NCI-H460 (cell line): ENCODE data around the gene TTC28. TPM values are rescaled to one million over a fixed set of nuclear protein-coding genes. Genes with fewer than 3 reads are reported as not detected.

Source experiments
- DNase-seq: peaks from one replicate; pipeline ENCODE4 v3.0.0-alpha.2; 2016; ENCODE audit warnings: low read depth; ENCODE audit errors: extremely low read depth
- total RNA-seq: library from RNA; depleted of rRNA; stranded (reverse); fragments of >200 nt; shearing (Covaris generic); gene quantifications from 2 replicates; pipeline ENCODE4 v1.2.3, GENCODE V29; 2014

Gene TTC28
- total RNA-seq, 1 experiment from 2014 or later = 6.6 TPM

DNA sequence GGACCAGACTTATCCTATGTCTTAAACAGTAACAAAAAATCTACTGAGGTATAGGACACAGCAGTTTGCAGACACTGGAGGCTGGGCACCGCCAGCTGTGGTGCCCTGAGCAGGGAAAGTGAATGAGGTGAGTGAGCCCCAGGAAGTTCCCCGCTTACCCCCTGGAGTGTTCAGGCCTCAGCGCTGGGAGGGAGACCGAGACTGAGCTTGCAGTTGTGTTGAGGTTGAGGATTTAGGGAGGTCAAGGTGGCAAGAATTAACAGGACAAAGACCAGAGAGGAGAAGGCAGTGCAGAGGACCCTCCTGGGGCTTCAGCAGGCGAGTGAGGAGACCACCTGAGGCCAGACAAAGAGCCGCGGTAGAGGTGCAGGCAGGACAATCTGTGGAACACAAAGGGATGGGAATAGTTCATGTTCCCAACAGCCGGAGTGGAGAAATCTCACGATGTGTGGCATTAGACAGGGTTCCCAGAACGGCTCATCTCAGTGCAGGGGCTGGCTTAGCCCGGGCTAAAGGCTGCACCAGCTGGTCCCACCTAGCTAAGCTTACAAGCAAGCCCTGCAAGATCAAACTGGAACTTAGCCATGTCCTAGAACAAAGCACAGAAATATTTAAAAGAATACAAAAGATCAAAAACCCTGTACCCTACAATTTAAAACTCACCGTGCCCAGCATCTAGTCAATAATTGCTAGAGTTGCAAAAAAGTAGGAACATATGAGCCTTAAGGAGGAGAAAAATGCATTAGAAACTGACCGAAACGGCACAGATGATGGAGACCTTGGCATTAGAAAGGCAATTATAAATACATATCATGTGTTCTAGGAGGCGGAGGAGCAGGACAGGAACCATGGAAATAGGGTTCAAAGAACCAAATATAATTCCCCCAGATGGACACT, 713.2 kb downstream of the TTC28 start:
- no peak for DNase-seq

DNA sequence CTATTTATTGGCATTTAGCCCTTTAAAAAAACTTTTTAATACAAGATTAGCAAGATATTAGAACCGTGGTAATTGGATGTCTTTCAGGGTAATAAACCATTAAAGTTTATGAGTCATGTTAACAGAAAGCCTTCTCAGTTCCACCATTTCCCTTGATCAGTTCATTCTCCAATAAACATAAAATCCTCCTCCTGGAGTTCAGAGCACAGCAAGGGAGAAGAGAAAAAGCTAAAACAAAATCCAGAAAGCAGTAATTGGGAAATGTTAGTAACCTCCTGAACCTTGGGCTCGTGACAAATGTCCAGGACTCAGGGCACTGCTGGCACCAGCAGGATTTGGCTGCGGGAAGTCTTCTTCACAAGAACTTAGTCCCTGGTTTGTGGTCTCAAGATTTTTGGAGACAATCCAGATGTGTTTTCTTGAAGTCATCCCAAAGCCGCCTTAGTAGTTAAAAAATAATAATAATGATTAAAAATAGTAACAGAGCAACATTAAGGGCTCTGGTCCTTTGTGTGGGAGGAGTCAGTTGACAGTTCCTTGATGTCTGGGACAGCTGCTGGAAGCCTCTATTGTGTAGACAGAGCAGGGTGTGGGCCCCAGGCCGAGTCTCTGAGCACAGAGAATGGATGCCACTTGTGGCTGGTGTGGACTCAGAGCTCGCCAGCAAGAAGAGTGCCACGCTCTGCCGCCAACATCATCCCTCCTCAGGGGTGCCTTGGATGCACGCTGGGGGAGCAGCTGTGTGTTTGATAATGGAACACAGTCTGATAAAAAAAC, 717.2 kb downstream of the TTC28 start:
- DNase-seq = no peak

DNA sequence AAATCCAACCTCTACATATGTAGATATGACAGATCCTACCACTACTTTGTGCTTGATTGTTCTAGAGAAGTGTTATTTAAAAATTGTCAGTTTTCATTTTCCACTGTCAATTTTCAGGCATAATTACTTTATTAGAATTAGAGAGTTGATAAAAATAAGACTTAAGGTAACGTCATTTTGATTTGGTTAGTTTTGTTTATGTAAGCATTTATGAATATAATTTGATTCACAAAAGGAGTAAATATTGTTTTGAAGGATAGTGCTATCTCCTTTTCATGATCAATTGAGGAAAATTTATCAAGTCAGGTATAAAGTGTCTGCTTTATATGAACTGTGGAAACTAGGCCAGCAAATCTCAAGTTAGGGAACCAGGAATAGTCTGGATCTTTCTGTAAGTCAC, 718.0 kb downstream of the TTC28 start:
- no peak for DNase-seq

- DNase-seq = no peak
These were observed 718.5 kb downstream of the TTC28 start for GRCh38 chr22:27961182-27961581.

GRCh38 chr22:27959335-27960090, 720.1 kb downstream of the TTC28 start:
- no peak for DNase-seq

GRCh38 chr22:27952779-27953178, 726.9 kb downstream of the TTC28 start:
- no peak for DNase-seq

GRCh38 chr22:27952091-27952490, 727.5 kb downstream of the TTC28 start:
- DNase-seq = no peak

DNA sequence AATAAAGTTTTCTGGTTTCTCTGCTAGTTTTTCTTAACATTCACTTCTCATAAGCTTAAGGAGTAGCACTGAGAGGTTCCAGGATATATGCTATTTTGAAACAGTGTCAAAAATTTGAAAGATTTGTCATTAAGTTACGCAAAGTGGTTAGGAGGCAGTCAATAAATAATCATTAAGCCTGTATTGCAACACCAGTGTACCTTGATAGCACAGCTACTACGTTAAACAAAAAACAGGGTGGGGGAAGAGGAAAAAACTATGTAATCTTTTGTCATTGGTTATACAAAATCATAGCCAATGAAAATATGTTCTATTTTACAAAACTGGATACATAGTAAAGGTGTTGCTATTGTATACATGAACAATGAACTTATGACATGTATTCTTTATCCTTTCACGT, 730.2 kb downstream of the TTC28 start:
- no peak for DNase-seq

DNA sequence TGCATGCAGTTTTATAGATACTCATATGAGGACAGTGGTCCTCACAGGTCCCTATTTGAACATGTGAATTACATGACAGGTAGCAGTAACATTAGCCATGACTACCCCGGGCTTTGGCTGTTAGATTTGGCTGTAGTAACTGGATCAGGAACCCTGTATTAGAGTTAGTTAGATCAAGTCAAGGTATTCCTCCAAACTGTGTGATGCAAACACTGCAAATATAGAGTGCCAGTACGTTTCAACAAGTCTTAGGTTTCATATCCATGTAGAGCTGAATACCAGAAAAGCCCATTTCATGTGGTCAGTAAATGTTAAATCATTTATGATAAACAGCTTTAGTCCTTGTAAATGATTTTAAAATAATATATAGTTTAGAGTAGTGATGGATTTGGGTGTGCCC, 731.1 kb downstream of the TTC28 start:
- no peak for DNase-seq

DNA sequence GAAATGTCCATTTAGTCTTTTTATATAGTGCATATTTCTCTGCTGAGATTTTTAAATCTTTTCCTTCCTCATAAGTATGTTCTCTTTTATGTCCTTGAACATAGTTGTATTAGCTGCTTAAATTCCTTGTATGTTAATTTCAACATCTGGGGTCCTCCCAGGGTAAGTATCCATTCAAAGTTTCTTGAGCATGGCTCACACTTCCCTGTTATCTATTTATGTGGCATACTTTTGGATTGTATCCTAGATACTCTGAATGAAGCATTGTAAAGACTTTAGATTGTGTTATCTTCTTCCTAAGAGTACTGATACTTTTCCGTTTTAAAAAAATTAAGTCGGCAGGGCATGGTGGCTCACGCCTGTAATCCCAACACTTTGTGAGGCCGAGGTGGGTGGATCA, 732.2 kb downstream of the TTC28 start:
- DNase-seq = no peak

DNA sequence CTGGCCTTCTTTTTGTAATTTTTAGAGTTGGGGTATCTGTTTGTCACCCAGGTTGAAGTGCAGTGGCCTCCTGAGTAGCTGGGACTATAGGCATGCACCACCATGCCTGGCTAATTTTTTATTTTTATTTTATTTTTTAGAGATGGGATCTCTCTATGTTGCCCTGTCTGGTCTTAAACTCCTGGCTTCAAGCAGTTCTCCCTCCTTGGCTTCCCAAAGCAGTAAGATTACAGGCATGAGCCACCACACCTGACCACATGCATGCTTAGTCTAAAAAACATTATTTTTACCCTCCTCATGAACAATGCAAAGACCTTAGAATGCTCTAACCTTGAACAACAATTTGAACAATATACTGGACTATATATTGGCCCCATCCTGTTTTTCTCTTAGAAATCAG, 738.5 kb downstream of the TTC28 start:
- no peak for DNase-seq

- no peak for DNase-seq
These were observed 742.2 kb downstream of the TTC28 start for GRCh38 chr22:27937453-27937852.

DNA sequence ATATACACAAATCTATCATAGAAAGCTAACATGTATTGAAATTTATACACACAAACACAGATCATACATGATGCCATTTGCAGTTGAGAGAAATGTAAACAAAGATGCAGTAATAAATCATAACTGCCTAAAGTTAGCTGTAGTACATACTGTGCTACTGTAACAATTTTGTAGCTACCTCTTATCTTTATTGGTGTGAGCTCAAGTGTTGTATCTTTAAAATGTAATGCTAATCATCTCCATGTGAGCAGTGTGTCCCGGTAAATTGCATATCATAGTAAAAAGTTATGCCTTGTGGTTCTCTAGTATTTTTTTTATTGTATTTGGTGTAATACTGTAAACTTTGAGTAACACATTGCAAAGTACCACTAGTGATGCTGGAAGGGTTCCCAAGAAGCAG, 743.7 kb downstream of the TTC28 start:
- no peak for DNase-seq

GRCh38 chr22:27934069-27934468, 745.6 kb downstream of the TTC28 start:
- no peak for DNase-seq

DNA sequence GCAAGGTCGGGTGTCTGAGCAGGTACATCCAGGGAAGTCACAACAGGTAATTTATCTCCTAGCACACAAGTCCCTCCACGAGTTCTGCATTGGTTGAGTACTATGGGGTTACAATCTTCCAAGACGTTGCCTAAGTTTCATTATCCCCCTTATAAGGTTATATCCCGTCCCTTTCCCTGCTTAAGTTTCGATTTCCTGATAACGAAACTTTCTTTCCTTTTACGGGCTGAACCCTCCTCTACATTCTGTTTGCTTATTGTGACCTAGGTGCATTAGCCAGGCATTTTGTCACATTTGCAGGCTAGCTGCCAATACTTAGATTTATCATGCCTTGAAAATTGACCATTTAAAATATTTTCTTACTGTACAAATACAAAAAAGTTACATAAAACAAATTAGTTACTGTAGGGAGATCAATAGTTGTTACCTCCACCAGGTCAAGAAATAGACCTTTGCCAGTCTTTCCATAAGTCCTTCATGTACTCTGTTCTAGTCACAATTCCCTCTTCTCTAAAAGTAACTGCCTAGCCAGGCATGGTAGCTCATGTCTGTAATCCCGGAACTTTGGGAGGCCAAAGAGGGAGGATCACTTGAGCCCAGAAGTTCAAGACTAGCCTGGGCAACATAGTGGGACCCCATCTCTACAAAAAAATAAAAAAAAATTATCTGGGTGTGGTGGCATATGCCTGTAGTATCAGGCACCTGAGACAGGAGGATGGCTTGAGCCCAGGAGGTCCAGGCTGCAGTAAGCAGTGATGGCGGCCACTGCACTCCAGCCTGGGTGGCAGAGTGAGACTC, 746.3 kb downstream of the TTC28 start:
- DNase-seq = no peak

DNA sequence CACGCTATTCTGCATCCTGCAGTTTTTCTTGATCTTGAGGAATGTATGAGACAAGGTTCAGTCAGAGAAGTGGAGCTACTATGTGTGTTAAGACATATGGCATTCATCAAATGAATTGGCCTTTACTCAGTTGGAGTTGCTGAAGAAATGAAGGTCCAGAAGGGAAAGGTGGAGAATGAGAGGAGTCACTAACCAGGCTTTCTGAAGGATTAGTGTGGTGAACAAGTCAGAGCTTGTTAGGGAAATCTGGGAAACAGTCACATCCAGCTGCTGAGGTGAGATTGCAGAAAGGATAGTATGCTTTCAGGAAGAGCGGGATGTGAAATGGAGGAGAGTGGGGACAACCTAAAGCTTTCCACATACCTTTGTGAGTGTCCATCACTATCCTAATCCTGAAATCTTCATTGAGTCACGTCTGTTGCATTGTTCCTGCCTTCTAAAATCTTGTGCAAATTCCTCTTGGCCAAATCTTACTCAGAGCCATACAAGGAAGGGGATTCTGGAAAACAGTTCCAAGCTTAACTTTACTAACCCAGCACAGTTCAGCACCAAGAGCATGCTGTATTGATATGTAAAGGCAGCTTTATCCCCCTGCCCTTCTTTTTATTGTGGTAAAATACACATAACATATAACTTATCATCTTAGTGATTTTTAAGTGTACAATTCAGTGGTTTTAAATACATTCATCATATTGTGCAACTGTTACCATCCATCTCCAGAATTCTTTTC, 749.1 kb downstream of the TTC28 start:
- no peak for DNase-seq
